Mammary epithelial cell (primary cell): ENCODE measurements around the gene ITM2A.

Experiments
- EZH2 ChIP-seq: IDR thresholded peaks from 2 replicates; pipeline ENCODE4 v1.6.1; 2012; ENCODE audit warnings: low read length, inconsistent platforms, borderline replicate concordance
- TF ChIP-seq, protein P1 (sequence below), 2 donors: IDR thresholded peaks in 1 of 2; conservative IDR thresholded peaks in 1 of 2; 2 replicates each; pipeline ENCODE4 v1.5.1; 2011 to 2012; ENCODE audit warnings: inconsistent platforms in 2 of 2, low read length in 2 of 2, mild to moderate bottlenecking in 2 of 2, control low read depth in 1 of 2, low read depth in 1 of 2; ENCODE audit not compliant: insufficient read depth in 1 of 2; ENCODE audit errors: extremely low read depth in 1 of 2

DNA sequence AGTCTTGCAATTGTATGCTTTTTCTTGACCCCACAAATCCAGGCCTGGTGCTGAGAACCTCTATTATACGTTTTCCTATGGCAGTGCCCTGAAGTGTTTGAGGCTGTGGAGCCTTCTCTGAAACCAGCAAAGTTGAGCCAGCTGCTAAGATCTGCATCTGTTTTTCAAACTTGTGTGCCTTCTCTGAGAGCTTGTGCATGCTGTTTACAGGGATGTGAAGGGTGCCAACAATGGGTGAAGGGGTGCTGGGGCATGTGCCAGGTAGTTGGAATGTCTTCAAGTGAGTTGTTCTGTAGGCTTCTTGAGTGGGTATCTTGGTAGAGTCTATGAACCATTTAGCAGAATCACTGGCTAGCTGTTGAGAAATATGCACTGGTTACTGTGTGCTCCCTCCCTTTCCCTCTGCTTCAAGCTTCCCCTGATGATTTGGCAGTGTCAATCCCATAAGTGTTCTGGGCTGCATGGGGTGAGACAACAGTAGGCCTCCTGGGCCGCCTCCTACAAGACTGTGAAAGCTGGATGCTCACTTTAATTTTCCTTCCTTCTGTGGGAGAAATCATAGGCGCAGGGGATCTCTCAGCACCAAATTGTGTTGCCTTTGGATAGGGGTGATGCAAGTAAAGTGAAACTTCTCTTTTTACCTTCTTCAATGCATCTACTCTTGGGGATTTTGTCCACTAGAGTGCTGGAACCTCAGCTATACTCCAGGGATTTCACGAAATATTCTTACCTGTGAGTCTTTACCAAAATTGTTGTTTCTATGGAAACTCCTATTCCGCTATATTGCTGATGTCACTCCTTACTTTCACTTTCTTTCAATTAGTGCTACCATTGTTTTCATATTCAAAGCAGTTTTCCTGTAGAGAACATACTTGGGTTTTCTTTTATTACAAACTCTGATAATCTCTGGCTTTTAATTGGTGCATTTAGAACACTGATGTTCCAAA lies 30.0 kb downstream of the ITM2A start:
- TF ChIP-seq EZH2: no peak
- TF ChIP-seq, protein P1, sequence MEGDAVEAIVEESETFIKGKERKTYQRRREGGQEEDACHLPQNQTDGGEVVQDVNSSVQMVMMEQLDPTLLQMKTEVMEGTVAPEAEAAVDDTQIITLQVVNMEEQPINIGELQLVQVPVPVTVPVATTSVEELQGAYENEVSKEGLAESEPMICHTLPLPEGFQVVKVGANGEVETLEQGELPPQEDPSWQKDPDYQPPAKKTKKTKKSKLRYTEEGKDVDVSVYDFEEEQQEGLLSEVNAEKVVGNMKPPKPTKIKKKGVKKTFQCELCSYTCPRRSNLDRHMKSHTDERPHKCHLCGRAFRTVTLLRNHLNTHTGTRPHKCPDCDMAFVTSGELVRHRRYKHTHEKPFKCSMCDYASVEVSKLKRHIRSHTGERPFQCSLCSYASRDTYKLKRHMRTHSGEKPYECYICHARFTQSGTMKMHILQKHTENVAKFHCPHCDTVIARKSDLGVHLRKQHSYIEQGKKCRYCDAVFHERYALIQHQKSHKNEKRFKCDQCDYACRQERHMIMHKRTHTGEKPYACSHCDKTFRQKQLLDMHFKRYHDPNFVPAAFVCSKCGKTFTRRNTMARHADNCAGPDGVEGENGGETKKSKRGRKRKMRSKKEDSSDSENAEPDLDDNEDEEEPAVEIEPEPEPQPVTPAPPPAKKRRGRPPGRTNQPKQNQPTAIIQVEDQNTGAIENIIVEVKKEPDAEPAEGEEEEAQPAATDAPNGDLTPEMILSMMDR (conservative IDR thresholded peaks at IDR 0.05 in 1 of 2, IDR thresholded peaks at IDR 0.05 in 1 of 2; ENCODE audit: extremely low read depth in 1 of 2, insufficient read depth in 1 of 2, low read depth in 1 of 2, low read length in 2 of 2): no peak
